ENCODE measurements around the gene CHD9.

DNA sequence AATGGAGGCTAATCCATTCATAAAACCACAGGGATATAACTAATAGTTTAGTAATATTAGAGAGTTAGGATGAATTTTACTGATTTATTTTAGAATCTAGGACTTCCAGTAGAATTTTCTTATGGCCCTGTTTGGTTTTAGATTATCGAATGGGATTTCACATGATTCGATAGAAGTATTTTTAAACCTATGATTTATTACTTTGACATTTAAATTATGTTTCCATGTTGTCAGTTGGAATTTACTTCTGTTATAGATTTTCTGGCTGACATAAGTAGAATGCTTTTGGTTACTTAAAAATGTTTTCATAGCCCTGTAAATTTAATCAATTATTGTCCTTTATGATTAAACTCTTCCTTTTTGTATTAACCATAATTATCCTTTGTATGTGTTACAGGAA lies 158.8 kb downstream of the CHD9 start:
- TF ChIP-seq, protein P1, sequence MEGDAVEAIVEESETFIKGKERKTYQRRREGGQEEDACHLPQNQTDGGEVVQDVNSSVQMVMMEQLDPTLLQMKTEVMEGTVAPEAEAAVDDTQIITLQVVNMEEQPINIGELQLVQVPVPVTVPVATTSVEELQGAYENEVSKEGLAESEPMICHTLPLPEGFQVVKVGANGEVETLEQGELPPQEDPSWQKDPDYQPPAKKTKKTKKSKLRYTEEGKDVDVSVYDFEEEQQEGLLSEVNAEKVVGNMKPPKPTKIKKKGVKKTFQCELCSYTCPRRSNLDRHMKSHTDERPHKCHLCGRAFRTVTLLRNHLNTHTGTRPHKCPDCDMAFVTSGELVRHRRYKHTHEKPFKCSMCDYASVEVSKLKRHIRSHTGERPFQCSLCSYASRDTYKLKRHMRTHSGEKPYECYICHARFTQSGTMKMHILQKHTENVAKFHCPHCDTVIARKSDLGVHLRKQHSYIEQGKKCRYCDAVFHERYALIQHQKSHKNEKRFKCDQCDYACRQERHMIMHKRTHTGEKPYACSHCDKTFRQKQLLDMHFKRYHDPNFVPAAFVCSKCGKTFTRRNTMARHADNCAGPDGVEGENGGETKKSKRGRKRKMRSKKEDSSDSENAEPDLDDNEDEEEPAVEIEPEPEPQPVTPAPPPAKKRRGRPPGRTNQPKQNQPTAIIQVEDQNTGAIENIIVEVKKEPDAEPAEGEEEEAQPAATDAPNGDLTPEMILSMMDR (IDR thresholded peaks at IDR 0.05; ENCODE audit: low read length), result no peak
- no peak for TF ChIP-seq EZH2 (IDR thresholded peaks at IDR 0.05; ENCODE audit: borderline replicate concordance, low read length)

Measured in OCI-LY1 (cell line).